Left ventricle myocardium superior (tissue), 1 donor: ENCODE results near the gene CASKIN1. TPM values are rescaled to one million over a fixed set of nuclear protein-coding genes. Genes with fewer than 3 reads are reported as not detected.
"Not testable (repeated sequence)": the region's sequence is repeated elsewhere in the genome, so short reads cannot be mapped to it uniquely, and the experiment has no call there.

Source experiments
- ATAC-seq: fragments of 200-7000 bp; cut with Tn5 transposase; one replicate; pipeline ENCODE4 v1.9.1; 2020; ENCODE audit warnings: mild to moderate bottlenecking, moderate library complexity
- DNase-seq: peaks from one replicate; pipeline ENCODE4 v3.0.0-alpha.2; 2020
- intact Hi-C: fragments of 100-400 bp; cut with micrococcal nuclease; formaldehyde crosslinking; loops from one replicate; pipeline ENCODE4 v1.11.0; 2022
- total RNA-seq: library from RNA; stranded (reverse); fragmentation: NEBNext Ultra II Directional; extraction: Animal tissue kit (Norgen Biotek cat#: 25700); gene quantifications from one replicate; pipeline ENCODE4 v1.2.1, GENCODE V29; 2021
- donor health status: DM: no; HTN: yes; CAD: no; lungs with severe emphysema.

The CASKIN1 gene
- total RNA-seq, 1 donor from 2014 or later: 9.2 TPM

GRCh38 chr16:2213817-2214718 lies 17.7 kb upstream of the CASKIN1 start:
- intact Hi-C loops: no loop called here

GRCh38 chr16:2212362-2213324 lies 16.2 kb upstream of the CASKIN1 start:
- intact Hi-C loops: no loop called here
- peak; percentile 50 for ATAC-seq

More at GRCh38 chr16:2213817-2214718, 17.7 kb upstream of the CASKIN1 start:
- no peak for ATAC-seq
- DNase-seq: no peak

GRCh38 chr16:2211923-2212347 lies 15.5 kb upstream of the CASKIN1 start:
- intact Hi-C loops: no loop called here
- peak; percentile 0 for ATAC-seq
- DNase-seq: no peak

More at GRCh38 chr16:2212362-2213324, 16.2 kb upstream of the CASKIN1 start:
- peak; percentile 83 for DNase-seq

- DNase-seq: no peak
- intact Hi-C loops: no loop called here
- no peak for ATAC-seq
These were observed 14.3 kb upstream of the CASKIN1 start, which contains the start of gene BRICD5 for GRCh38 chr16:2210386-2211365. TSS of gene BRICD5 (minus strand) at chr16:2210863. CDS start at chr16:2210833, 30 bp downstream.

GRCh38 chr16:2210009-2210332 lies 13.6 kb upstream of the CASKIN1 start:
- DNase-seq (no peak), ATAC-seq (no peak)
- intact Hi-C loops: no loop called here

- no peak for ATAC-seq
- intact Hi-C loops: no loop called here
- no peak for DNase-seq
These were observed 13.0 kb upstream of the CASKIN1 start for GRCh38 chr16:2209258-2210008.

- no peak for ATAC-seq
- intact Hi-C loops: no loop called here
- DNase-seq: no peak
These were observed 12.4 kb upstream of the CASKIN1 start for GRCh38 chr16:2208772-2209171.

GRCh38 chr16:2208308-2208707 lies 11.9 kb upstream of the CASKIN1 start:
- ATAC-seq (no peak), DNase-seq (no peak)
- intact Hi-C loops: no loop called here

GRCh38 chr16:2207872-2208271 lies 11.5 kb upstream of the CASKIN1 start:
- DNase-seq: no peak

GRCh38 chr16:2206780-2207433 lies 10.5 kb upstream of the CASKIN1 start:
- no peak for DNase-seq
- intact Hi-C loops: no loop called here
- ATAC-seq: no peak

More at GRCh38 chr16:2207872-2208271, 11.5 kb upstream of the CASKIN1 start:
- ATAC-seq: no peak
- intact Hi-C loops: no loop called here

GRCh38 chr16:2206420-2206779 lies 10.0 kb upstream of the CASKIN1 start:
- intact Hi-C loops: no loop called here
- ATAC-seq (no peak), DNase-seq (no peak)

GRCh38 chr16:2205967-2206313 lies 9.5 kb upstream of the CASKIN1 start:
- DNase-seq (peak; percentile 50), ATAC-seq (peak; percentile 17)
- intact Hi-C loops: no loop called here

- DNase-seq: peak; percentile 95
- intact Hi-C loops: no loop called here
- ATAC-seq: peak; percentile 88
These were observed 8.9 kb upstream of the CASKIN1 start, which contains the start of gene MLST8 for GRCh38 chr16:2205104-2205966. TSS of gene MLST8 (plus strand) at chr16:2205454. CDS start at chr16:2206086, 632 bp downstream.

GRCh38 chr16:2204416-2205103 lies 8.2 kb upstream of the CASKIN1 start:
- ATAC-seq: no peak
- DNase-seq: no peak
- intact Hi-C loops: no loop called here

GRCh38 chr16:2203119-2203688 lies 6.8 kb upstream of the CASKIN1 start:
- ATAC-seq, intact Hi-C loops, DNase-seq: not testable (repeated sequence)

- ATAC-seq (no peak), DNase-seq (no peak)
- intact Hi-C loops: no loop called here
These were observed 3.9 kb upstream of the CASKIN1 start for GRCh38 chr16:2200313-2200712.
